Measurements from ENCODE around the gene SDC4. TPM values are rescaled to one million over a fixed set of nuclear protein-coding genes. Genes with fewer than 3 reads are reported as not detected.

Gene SDC4, protein sequence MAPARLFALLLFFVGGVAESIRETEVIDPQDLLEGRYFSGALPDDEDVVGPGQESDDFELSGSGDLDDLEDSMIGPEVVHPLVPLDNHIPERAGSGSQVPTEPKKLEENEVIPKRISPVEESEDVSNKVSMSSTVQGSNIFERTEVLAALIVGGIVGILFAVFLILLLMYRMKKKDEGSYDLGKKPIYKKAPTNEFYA
- 31.8 and 65.1 TPM in 2 replicates for total RNA-seq

DNA sequence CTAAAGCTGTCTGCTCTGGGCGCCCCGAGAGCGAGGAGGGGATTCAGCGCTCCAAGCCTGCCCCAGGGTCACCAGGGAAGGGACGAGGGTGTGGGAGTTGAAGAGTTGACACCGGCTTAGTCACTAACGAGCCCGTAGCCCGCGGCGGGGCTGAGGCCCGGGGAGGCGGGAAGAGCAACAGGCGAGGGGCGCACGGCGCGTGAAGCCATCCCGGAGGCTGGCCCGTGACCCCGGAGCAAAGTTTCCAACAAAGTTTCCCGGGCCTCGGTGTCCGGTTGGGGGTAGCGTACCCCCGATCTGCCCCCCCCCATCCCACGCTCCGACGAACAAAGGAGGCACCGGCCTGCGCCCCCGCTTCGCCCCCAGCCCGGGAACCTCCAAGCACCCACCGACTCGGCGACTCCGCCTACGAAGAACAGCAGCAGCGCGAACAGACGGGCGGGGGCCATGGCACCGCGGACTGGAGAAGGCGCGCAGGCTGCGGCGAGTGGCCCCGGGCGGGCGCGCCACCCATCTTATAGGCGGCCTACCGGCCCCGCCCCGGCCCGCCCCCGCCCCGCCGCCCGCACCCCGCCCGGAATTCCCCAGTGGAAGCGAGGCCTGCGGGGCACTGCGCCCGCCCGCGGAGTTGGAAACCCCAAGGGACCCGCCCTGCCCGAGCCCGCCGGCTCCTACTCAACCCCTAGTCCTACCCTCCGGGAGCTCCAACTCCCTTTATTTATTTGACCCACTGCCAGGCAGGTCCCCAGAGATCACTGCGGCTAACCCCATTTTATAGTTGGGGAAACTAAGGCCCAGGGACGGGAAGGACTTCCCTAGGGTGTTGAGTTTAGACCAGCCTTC, at the start of gene SDC4:
TSS of gene SDC4 (minus strand) at position 489 of the 843 bp plus-strand sequence. CDS start at position 449, 40 bp downstream.
- peak; percentile 65 to 78 for DNase-seq (ENCODE audit: low read depth in 2 of 2)

DNA sequence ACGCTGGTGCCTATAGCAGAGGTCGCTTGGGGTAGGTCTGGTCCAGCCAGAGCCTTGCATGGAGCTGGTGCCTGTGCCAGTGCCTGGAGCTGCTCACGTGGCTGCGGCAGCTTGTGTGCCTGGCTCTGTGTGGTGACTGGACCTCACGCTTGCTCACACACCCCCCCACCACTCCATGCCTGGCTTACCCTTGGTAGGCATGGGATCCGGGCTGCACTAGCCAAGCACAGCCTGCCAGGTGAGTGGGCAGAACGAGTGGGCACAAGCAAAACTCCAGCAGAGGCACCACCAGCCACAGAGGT, 46.8 kb upstream of the SDC4 start:
- DNase-seq (ENCODE audit: low read depth in 2 of 2), result no peak

DNA sequence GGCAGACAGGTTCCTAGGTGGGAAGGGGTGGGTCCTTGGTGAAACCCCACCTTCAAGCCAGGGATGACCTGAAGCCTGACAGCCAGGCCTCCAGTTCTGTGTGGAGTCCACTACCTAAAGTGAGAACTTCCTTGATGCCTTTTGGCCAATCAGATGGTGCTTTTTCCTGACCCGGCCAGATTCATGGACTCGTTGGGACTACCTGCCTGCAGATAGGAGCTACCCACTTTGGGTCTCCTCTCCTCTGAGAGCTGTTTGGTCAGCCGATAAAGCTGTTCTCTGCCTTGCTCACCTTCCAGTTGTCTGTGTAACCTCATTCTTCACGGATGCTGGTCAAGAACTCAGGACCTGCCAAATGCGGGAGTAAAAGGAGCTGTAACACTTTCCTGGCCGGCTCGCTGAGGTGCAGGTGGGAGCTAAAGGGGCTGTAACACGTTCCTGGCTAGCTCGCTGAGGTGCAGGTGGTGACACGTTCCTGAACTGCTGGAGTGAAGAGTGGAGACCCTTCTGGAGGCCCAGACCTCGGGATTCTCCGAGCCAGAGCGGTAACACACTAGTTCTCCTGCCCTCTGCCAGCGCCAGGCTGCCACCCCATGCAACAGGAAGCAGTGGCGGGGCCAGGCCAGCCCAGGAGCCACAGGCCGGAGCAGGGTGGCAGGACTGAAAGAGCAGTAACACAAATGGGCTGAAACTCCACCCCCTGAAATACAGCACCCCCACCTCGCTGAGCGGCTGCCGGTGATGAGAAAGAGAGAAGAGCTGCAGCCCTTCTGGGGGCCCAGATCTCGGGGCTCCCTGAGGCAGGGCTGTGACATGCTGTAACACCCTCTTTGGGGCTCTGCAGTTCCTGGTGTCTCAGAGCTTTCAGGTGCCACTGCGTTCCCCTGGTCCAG, 46.2 kb upstream of the SDC4 start:
- no peak for DNase-seq (ENCODE audit: low read depth in 2 of 2)

DNA sequence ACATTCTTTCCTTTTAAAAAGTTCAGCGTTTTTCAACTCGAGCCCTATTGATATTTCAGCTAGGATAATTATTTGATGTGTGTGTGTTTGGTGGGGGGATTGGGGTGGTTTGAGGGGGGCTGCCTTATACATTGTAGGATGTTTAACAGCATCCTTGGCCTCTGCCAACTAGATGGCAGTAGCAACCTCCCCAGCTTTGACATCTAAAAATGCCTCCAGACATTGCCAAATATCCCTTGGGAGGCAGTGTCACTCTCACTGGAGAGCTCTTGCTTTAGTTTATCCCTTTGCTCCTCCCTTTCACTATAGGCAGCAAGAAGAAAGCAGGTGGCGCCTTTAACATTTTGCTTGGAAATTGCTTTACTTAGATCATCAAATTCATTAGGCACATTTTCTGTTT, 44.5 kb upstream of the SDC4 start:
- no peak for DNase-seq (ENCODE audit: low read depth in 2 of 2)

DNA sequence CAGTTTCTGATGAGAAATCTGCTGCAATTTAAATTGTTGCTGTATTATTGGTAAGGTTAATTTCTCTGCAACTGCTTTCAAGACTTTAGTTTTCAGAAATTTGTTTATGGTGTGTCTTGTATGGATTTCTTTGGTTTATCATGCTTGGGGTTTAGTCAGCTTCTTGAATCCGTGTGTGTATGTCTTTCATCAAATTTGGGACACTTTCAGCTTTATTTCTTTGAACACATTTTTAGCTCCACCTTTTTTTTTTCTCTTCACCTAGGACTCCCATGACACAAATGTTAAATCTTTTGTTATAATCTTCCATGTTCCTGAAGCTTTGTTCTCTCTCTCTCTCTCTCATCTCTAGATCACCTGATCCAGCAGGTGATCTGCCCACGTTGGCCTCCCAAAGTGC, 43.3 kb upstream of the SDC4 start:
- DNase-seq (ENCODE audit: low read depth in 2 of 2), result no peak

DNA sequence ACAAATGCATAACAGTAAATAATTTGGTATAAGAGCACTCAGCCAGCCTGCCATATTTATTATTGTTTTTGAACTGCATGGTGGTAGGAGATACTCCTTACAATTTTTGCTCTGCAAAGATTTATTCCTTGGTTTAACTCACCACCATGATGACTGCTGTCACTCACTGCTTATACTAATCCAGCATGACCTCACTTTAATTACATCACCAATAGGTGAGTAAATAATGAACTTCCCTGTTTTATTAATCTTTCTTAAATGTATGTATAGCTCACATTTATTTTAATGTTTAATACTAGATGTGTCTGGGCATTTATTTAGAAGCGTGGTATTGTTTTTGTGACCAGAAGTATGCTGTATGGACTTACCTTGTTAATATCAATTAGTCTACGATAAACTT, 42.7 kb upstream of the SDC4 start:
- DNase-seq (ENCODE audit: low read depth in 2 of 2), result no peak

DNA sequence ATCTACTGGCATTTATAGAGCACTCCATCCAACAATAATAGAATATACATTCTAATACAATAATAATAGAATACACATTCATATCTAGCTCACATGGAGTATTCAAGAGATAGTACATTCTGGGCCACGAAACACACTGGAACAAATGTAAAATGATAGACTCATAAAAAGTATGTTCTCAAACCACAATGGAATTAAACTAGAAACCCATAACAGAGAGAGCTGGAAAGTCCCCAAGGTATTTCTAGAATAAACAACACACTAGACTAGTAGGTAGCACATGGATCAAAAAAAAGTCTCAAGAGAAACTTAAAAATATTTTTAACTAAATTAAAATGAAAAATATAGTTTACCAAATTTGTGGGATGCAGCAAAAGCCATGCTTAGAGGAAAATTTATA, 39.0 kb upstream of the SDC4 start:
- no peak for DNase-seq (ENCODE audit: low read depth in 2 of 2)

DNA sequence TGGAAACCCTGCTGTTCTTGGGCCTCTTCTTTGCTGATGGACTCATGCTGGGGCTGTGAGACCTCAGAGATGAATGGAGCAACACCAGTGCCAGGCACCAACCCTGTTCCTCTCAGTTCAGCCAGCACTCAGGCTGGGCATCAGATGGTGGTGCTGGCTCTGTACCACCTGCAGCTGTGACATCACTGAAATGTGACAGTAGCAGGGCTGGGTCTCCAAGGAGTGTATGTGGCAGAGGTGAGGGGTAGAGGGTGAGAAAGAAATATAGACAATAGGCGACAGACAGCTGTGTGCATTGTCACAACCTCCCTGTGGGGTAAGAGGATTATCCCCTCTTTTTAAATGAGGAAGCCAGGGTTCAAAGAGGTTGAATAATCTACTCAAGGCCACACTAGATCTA, 30.0 kb upstream of the SDC4 start, which contains the start of gene TP53TG5:
TSS of gene TP53TG5 (minus strand) at position 135 of the 400 bp plus-strand sequence. CDS start at position 46, 89 bp downstream.
- DNase-seq (ENCODE audit: low read depth in 2 of 2), result no peak

DNA sequence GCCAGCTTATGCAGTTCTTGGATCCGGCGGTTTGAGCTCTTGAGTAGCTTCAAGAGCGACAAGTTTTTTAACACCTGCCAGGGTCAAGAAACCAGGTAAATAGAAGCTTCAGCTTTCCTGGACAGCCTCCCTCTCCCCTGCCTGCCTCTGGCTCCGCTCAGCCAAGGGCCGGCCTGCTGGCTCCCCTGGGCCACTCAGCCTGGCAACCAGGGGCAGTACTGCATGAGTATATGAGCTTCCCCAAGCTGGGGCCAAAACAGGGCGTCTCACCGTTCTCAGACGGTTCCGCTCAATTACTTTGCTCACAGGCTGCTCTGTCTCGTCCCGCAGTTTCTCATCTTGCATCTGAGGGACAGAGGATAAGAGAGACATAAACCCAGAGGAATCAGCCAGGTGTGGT, 29.0 kb upstream of the SDC4 start:
- no peak for DNase-seq (ENCODE audit: low read depth in 2 of 2)

DNA sequence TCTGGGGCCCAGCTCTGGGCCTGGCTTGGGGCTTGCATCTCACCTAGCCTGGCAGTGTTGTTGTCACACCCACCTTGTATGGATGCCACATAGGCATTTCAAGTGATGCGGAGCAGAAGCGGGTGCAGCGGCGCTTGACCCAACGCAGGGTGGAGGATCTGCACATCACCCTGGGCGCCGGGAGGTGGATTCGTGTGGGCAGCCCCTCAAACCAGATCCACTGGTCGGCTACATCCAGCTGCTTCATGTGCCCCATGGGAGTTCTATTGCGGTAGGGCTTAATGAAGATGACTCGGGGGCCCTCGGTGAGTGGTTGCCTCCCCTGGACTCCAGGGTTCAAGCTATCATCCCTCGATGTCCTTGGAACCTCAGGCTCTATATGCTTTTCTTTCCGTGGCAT, 26.7 kb upstream of the SDC4 start:
- DNase-seq (ENCODE audit: low read depth in 2 of 2), result no peak

DNA sequence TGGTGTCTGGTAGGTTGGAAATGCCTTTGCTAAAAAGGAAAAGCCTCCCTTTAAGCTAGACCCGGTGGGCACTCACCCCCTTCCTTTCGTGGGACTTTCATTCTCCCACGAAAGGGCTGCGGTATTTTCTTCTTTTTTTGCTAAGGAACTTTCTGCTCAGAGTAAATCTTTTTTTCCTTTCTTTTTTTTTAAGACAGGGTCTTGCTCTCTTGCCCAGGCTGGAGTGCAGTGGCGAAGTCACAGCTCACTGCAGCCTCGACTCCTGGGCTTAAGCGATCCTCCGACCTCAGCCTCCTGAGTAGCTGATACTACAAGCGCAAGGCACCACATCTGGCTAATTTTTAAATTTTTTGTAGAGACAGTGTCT, 25.9 kb upstream of the SDC4 start:
- no peak for DNase-seq (ENCODE audit: low read depth in 2 of 2)

DNA sequence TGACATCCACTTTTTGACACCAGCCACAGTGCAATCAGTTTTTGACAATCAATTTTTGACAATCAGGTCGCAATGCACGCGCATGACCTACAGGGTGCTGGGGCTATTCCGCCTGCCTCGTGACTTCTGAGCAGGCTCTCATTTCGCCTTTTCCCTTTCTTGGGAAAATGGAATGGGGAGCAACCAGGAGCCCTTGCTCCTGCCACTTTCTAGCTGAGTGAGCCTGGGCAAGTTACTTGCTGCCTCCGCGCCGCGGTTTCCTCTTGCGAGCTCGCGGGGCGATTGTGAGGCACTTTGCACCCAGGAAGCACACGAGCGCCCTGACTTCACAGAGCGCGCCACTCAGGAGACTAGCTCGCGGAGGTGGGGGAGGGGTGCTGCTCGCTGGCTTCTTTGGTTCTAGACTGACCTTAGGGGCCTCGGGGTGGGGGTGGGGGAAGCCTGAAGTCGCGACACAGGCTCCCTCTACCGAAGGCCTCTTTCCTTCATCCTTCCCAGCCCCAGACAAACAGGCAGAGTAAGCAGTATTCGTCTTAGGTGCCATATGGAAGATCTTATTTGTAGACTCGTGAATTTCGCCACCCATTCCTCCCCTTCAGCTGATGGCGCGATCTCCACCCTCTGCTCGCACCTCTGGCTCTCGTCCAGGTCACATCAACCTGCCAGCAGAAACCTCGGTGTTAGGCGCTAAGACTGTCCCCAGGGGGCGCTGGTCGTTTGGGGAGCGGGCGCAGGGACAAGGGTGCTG, 25.3 kb upstream of the SDC4 start:
- DNase-seq (ENCODE audit: low read depth in 2 of 2), result peak; percentile 81 to 90

DNA sequence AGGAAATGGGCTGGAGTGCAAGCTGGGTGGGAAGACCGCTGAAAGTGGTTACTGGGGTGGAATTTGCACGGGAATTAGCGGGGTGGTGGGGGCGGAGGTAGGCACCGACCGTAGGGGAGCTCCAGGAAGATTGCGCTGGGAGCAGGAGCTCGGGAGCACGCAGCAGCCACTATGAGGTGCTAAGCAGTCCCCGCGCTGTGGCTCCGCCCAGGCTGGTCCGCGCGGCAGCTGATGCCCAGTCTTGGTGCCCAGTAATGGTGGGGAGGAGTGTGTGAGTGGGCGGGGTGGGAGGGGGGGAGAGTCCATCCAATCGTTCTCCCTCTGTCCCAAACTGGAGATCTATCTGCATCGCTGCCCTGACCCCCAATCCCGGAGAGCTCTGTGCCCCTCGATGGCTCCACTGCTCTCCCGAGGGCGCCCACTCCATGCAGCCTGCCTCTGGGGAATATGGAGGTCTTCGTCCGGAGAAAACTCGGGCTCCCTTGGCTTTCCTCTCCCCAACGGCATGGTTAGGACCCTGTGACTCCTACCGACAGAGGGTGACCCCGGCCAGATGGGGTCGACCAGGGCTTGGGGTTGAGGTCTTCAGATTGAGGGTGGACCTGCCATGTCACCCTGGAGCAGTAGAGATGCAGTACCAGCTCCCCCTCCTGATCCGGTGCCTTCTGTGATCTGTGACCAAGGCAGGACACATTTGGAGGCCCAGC, 24.6 kb upstream of the SDC4 start:
- DNase-seq (ENCODE audit: low read depth in 2 of 2), result peak in 1 of 2 donors; percentile 33

DNA sequence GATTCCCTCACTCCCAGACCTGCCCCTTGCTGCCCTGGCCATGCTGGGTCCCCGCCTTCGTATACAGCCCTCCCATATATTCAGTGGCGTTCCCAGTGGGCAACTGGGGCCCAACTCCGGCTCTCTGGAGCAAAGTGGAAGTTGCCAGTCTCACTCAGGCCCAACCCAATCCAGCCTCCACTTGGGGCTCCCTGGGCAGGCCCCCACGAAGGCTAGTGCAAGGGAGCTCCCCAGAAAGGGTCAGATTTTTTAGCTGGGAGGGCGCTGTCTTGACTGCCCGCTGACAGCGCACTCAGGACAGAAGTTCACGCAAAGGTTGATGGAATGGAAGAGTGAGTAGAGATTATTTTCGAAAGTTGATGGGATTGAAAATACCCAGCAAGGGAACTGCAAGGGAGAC, 24.0 kb upstream of the SDC4 start:
- no peak for DNase-seq (ENCODE audit: low read depth in 2 of 2)

DNA sequence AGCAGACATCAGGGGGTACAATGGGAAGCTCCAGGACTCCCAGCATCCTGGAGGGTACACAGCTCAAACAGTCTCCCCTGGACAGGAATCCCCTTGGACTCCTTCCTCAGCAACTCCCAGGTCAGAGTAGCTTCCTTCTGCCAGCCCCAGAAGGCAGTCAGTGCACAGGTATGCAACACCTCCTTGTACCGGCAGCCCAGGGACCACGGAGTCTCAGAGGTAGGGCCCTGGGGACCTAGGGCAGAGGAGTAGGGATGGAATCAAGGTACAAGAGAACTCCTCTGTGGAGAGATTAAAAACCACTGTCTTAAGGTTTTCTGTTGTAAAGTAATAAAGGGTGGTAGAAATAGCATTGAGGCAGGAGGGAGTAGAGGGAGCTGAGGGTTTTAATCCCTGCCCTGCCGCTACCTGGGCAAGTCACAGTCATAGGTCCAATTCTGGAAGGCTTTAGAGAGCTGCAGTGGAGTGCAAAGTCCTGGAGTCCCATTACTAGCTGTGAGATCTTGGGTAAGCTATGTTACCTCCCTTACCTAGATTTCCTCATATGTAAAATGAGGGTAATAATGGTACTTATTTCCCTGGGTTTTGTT, 22.4 kb upstream of the SDC4 start:
- no peak for DNase-seq (ENCODE audit: low read depth in 2 of 2)

DNA sequence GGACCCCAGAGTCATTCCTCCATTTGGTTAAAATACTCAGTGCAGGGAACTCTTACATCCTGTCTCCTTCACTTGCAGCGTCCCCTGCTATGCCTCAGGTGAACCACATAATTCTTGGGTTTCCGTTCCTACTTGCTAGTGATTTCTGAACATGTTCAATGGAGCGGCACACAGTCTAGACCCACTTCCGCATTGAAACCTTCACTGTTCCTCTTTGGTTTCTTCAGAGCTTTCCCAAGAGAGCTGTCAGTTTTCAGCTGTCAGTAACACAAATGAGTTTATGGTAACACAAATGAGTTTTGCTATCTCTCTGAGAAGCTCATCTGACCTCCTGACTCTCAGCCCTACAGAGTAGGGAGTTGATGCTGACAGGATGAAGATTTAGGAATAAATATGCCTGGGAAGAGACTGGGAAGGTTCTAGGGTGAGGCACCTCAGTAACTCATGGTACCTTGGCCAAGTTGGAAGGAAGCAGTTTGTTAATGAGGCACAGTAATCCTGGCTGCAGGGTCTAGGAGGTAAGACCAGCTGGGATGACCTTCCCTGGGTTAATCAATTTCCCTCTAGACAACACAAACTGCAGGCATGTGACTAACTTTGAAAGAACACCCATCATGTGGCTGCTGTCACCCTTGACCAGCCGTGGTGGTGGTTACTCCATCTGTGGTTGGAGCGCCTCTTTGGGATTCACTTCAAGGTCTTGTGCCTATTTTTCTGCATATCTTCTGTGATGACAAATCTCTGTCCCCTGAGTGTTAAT, 20.2 kb upstream of the SDC4 start:
- DNase-seq (ENCODE audit: low read depth in 2 of 2), result no peak

DNA sequence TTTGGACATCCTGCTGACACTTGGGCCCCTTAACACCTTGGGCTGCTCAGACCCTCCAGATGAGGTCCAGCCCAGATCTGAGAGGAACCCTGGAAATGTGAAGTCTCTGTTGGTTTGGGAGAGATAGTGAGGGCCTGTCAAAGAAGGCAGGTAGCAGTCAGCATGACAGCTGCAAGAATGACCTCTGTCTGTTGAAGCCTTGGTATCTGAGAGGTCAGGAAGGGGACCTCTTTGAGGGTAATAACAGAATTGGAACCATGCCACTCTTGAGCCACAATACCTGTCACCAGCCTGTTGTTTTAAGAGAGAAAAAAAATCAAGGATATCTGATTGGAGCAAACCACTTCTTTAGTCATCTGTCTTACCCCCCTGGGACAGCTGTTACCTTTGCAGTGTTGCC, 18.9 kb upstream of the SDC4 start:
- no peak for DNase-seq (ENCODE audit: low read depth in 2 of 2)

DNA sequence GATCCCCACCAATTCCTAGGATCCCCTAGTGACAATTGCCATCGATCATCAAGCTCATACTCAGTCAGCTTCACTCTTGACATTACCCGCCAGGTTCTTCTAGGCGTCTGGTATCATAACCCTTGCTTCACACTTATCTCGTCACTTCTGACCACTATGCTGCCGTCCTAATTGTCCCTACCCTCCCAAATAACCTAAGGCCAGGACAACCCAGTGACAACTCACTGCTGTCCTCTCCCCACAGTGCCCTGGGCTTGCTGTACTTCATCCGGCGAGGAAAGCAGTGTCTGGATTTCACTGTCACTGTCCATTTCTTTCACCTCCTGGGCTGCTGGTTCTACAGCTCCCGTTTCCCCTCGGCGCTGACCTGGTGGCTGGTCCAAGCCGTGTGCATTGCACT, 18.4 kb upstream of the SDC4 start:
- no peak for DNase-seq (ENCODE audit: low read depth in 2 of 2)

DNA sequence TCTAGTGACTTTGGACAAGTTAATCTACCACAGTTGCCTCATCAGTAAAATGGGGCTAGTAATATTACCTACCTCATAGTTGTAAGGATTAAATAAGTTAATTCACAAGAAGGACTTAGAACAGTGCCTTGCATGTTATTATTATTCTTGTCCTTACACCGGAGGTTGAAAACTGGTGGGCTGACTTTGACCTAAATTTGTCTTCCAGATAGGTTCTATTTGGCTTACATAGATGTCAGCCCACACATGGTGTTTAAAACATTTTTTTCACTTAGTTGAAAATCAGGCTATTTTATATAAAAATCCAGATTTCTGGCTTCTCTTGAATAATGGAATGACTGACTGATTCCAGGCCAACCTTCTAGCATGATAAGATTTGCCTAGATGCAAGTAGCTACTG, 18.0 kb upstream of the SDC4 start:
- DNase-seq (ENCODE audit: low read depth in 2 of 2), result no peak

DNA sequence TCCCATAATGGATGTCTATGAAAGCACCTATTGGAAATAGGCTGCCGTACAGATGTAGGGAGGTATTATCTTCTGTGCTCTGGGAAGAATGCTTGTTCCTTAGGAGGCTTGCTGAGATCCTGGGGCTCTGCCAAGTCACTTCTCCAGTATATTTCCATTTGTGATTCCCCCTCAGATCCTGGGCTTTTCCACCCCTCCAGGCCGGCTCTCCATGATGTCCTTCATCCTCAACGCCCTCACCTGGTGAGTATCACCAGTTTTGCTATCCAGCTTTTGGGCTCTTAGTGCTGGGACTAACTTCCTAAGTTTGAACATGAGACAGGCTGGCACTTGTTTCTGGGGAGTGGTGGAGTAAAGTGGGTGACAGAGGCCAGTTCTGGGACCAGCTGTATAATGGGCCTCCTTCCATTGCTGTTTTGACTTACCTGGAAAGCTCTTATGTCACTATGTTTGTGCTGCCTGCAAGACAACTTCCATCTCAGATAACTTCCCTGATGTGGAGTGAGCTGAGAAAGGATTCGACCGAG, 17.3 kb upstream of the SDC4 start:
- no peak for DNase-seq (ENCODE audit: low read depth in 2 of 2)
